ENCODE results near the gene C19orf81.

- TF ChIP-seq CTCF (IDR thresholded peaks at IDR 0.05) = no peak
- TF ChIP-seq POLR2A (IDR thresholded peaks at IDR 0.05) = no peak
Observed at GRCh38 chr19:50602496-50602895, 46.7 kb upstream of the C19orf81 start.

Measured in Peyer's patch (tissue), 4 donors.